GM19467 (cell line): Measurements from ENCODE around the gene TOMM34.

Experiments used
- ATAC-seq: cut with Tn5 transposase; IDR thresholded peaks from one replicate; pipeline ENCODE4 v1.9.1; 2021; ENCODE audit warnings: mild to moderate bottlenecking, moderate library complexity; ENCODE audit not compliant: unreplicated experiment

The TOMM34 gene

DNA sequence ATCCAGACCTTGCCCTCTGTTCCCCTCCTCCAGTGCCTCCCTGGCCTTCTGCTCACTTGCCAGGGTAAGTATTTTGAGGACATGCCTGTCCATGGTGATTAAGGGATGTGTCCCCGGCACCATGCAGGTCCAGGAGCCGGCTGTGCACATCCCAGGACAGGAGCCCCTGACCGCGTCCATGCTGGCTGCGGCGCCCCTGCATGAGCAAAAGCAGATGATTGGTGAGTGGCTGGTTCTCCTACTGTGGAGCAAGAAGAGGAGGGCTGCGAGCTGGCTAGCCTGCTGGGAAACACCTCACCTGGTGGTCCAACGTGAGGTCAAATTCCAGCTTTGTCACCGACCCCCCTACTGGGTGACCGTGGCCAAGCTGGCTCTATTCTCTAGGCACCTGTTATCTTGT is 23.7 kb downstream of the TOMM34 start:
- no peak for ATAC-seq

GRCh38 chr20:44932916-44933315 is 27.3 kb downstream of the TOMM34 start:
- no peak for ATAC-seq

GRCh38 chr20:44931911-44932310 is 28.3 kb downstream of the TOMM34 start:
- ATAC-seq: no peak

DNA sequence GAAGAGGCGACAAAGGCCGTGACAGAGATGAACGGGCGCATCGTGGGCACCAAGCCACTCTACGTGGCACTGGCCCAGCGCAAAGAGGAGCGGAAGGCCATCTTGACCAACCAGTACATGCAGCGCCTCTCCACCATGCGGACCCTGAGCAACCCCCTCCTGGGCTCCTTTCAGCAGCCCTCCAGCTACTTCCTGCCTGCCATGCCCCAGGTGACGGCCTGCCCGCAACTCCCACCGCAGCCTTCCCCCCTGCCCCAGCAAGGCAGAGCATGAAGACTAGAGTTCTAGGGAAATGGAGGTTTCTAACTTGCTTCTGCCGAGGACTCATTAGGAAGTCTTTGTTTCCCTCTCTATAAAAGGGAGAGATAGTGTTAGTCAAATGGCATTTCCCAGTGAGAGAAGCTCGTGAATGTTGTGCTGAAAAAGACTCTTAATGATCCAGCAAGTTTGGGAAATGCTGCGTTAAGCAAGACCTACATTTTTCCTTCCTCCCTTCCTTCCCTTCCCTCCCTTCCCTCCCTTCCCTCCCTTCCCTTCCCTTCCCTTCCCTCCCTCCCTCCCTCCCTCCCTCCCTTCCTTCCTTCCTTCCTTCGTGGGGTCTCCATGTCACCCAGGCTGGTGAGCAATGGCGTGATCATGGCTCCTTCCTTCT is 29.6 kb downstream of the TOMM34 start:
- no peak for ATAC-seq

GRCh38 chr20:44928595-44928994 is 31.6 kb downstream of the TOMM34 start:
- ATAC-seq: no peak

DNA sequence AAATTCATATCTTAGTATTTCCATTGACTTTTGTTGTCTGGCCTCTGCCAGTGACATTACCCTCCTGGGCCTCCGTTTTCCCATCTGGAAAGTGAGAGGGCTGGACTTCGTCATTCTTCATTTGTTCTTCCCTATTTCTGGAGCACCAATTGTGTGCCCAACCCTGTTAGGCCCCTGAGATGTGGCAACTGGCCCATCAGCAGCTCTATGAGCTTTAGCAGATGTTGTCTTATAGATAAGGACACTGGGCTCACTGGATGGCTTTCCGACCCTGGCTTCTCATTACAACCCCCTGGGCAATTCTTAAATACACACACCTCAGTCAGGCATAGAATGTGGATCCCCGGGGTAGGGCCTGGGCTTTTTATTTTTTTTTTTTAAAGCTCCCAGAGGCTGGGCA is 35.7 kb downstream of the TOMM34 start:
- no peak for ATAC-seq

DNA sequence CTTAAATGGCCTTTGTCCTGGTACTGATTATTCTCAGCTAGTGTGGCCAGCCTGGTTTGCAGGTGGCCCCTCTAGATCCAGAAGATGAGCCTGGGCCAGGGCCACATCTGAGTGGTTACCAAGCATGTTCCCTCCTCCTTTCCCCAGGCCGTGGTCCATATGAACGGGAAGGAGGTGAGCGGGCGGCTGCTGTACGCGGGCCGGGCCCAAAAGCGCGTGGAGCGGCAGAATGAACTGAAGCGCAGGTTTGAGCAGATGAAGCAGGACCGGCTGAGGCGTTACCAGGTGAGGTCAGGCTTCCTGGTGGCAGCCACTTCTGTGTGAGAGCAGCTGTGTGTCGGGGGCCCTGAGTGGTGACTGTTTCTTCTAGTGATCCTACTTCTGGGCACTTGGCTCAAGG is 38.8 kb downstream of the TOMM34 start:
- ATAC-seq: no peak

DNA sequence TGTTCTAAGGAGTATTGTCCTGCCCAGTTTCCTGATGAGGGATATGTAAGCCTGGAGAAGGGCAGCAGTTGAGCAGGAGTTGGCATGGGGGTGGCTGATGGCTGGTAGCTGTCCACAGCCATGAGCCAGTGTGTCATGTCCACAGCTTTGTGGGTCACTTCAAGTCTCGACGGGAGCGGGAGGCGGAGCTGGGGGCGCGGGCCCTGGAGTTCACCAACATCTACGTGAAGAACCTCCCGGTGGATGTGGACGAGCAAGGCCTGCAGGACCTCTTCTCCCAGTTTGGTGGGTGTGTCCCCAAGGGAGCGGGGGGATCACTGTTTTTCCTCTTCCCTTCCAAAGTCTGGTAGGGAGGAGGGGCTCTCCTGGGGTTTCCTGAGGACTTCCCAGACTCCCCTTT is 41.4 kb downstream of the TOMM34 start:
- ATAC-seq: no peak

DNA sequence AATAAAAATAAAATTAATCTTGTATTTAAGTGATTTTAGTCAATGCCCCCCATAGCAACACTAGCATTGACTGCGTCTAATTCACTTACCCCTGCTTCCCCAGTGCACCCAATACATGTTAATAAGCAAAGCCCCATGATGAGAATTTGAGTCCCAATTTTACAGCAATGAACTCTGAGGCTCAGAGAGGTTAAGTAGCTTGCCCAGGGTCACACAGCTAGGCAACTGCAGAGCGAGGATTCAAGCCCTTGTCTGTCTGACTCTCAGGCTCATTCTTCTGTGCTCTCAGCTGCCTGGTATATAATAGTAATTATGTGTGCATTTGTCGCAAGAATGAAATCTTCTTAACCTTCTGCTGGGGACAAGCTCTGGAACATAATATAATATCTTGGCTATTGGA is 41.9 kb downstream of the TOMM34 start:
- no peak for ATAC-seq

DNA sequence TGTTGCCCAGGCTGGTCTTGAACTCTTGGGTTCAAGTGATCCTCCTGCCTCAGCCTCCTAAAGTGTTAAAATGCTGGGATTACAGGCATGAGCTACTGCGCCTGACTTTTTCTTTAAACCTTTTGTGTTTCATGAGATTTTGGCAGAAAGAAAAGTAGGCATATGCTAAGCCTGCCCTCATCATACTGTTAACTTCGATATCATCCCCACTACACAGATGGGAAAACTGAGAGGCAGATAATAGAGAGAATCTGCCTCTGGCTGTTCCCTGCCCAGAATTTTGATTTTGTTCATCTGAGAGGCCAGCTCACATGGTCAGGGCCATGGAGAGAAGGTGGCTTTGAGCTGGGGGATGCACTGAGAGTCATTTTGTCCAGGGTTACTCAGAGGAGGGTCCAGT is 42.8 kb downstream of the TOMM34 start:
- no peak for ATAC-seq

GRCh38 chr20:44916586-44916985 is 43.6 kb downstream of the TOMM34 start:
- no peak for ATAC-seq

DNA sequence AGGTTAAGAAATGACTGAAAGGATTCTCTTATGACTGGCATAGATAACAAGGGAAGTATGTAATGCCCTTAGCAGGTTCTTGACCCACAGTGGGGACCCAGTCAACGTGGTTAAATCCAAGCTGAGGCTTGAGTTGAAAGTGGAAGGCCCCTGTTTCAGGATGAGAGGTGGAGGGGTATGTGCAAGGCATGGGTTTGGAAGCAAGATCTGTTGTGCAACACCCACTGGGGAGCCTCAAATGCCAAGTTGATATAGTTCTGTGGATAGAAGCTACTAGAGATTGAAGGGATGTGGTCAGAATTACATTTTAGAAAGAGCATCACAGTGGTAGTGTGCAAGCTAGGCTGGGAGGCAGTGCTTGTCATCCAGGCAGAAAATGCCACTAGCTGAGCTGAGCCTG is 45.3 kb downstream of the TOMM34 start:
- ATAC-seq: no peak

GRCh38 chr20:44912189-44912588 is 48.0 kb downstream of the TOMM34 start:
- no peak for ATAC-seq

DNA sequence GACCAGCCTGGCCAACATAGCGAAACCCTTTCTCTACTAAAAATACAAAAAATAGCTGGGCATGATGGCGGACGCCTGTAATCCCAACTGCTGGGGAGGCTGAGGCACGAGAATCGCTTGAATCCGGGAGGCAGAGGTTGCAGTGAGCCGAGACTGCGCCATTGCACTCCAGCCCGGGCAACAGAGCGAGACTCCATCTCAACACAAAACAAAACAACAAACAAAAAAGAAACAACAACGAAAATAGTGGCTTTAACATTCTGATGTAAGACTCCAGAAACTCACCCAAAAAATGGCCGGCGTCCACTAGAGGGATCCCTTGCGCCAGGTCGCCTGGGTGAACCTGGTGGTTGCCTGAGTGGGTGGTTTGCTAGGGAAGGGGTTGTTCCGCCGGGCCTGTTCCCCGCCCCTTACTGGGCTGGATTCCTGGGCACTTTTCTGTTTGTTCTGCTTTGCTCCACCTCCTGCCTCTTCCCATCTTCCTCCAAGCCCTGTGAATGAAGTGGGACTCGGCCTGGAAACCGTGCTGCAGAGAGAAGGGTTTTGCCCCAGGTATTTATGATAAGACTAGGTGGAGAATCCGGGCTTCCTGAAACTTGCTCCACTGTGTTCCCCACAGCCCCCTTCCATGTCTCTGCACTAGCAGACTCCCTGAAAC is 48.8 kb downstream of the TOMM34 start:
- no peak for ATAC-seq

- ATAC-seq: no peak
Measured at GRCh38 chr20:44910690-44911262, 49.4 kb downstream of the TOMM34 start.

GRCh38 chr20:44909872-44910689 is 50.1 kb downstream of the TOMM34 start, which contains the start of gene PABPC1L:
TSS of gene PABPC1L (plus strand) at chr20:44910060. CDS start at chr20:44910144, 84 bp downstream.
- peak; percentile 89 for ATAC-seq

- no peak for ATAC-seq
Measured at GRCh38 chr20:44908987-44909871, 51.0 kb downstream of the TOMM34 start.

DNA sequence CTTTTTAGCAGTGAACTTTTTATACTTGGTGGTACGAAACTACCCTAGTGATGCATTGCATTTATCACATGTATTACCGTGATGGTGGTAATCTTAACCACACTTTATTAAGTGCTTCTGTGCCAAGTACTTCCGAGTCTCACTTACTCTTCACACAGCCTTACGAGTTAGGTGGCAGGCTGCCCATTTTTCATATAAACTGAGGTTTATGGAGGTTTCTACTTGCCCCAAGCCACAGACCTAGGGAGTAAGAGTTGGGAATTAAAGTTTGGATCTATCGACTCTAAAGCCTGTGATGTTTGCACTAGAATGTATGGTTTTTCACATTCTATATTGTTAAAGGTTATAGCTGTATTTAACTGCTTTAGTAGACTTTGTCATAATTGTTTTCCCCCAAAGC is 55.8 kb downstream of the TOMM34 start:
- ATAC-seq: no peak

DNA sequence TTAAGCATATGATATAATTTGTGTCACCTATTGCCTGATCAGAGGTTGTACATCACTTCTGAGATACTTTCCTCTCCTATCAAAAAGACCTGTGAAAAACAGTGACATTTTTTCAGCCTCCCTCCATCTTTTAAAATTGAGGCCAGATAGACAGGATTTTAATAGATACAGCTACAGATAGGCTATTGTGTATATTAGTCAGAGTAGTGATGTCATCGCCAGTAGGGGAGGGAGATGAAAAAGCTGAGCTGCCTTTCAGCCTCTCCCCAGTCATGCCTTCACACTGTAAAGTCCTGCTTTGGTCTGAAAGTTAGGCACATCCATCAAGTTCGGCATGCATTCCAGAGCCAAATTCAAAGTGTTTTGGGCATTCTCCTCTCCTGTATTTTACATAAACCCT is 58.2 kb downstream of the TOMM34 start:
- no peak for ATAC-seq

DNA sequence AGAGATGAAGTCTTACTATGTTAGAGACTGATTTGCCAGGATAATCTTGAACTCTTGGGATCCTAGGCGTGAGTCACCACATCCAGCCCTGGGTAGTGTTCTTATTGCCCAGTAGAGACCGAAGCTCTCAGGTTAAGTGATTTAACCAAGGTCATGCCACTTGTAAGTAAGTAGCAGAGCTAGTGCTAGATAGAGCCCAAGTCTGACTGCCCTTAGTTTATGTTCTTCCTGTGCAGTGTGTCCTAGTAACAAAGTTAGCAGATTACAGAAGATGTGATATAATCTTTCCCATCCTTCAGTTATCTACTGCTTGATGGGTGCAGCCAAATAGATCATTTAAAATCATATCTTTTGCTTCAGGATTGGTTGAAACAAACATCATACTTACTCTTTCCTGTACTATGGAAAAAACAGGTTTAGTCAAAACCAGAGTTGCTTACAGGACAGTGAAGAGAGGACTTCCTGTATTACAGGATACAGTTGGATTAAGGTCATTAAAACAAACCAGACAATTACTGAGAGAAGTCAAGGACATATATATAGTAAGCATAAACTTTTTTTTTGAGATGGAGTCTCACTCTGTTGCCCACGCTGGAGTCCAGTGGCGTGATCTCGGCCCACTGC is 59.9 kb downstream of the TOMM34 start:
- no peak for ATAC-seq
